Progenitor cell of endocrine pancreas (in vitro differentiated cells): ENCODE measurements around the gene CETN1. TPM values are rescaled to one million over a fixed set of nuclear protein-coding genes. Genes with fewer than 3 reads are reported as not detected.
A peak's percentile ranks its signal among the peaks of the same experiment; 100 is the strongest.

Experiments used
- DNase-seq: peaks from one replicate; pipeline ENCODE4 v3.0.0; 2021; ENCODE audit warnings: low spot score; ENCODE audit not compliant: unreplicated experiment
- H3K27ac Mint-ChIP-seq: 2 replicates; pipeline ENCODE4 v1.8.0; 2021; ENCODE audit warnings: mild to moderate bottlenecking, moderate library complexity, mixed read lengths
- H3K27me3 Mint-ChIP-seq: 2 replicates; pipeline ENCODE4 v1.8.0; 2021; ENCODE audit warnings: mixed read lengths
- H3K36me3 Mint-ChIP-seq: 2 replicates; pipeline ENCODE4 v1.8.0; 2022; ENCODE audit warnings: mixed read lengths; ENCODE audit not compliant: insufficient read depth
- H3K4me1 Mint-ChIP-seq: 2 replicates; pipeline ENCODE4 v1.8.0; 2021; ENCODE audit warnings: low read depth, mixed read lengths
- H3K4me3 Mint-ChIP-seq: 2 replicates; pipeline ENCODE4 v1.8.0; 2021; ENCODE audit warnings: low read depth, mild to moderate bottlenecking, moderate library complexity, mixed read lengths
- H3K9me3 Mint-ChIP-seq: 2 replicates; pipeline ENCODE4 v1.8.0; 2021; ENCODE audit warnings: low read depth, mixed read lengths
- CTCF ChIP-seq: fragments of 200-600 bp; sonication (generic); IDR thresholded peaks from one replicate; pipeline ENCODE4 v1.5.0; 2021; ENCODE audit warnings: antibody characterized with exemption, mild to moderate bottlenecking; ENCODE audit not compliant: unreplicated experiment
- total RNA-seq: library from RNA; stranded (reverse); gene quantifications from 2 replicates; pipeline ENCODE4 v1.2.1, GENCODE V29; 2021

The CETN1 gene
- total RNA-seq, 1 donor from 2014 or later = not detected

GRCh38 chr18:615773-616172, 35.6 kb downstream of the CETN1 start:
- no peak overlapping the region for H3K27ac Mint-ChIP-seq
- no peak overlapping the region for H3K4me3 Mint-ChIP-seq
- no peak for DNase-seq
- H3K9me3 Mint-ChIP-seq = no peaks in the 10 kb centered on the region
- H3K36me3 Mint-ChIP-seq = no peaks in the 10 kb centered on the region
- no peaks in the 10 kb centered on the region for H3K4me1 Mint-ChIP-seq
- no peak for TF ChIP-seq CTCF
- H3K27me3 Mint-ChIP-seq = peaks cover 3% of the 10 kb centered on the region

GRCh38 chr18:616380-616995, 36.3 kb downstream of the CETN1 start:
- DNase-seq = no peak
- Mint-ChIP-seq H3K4me3 (no peak overlapping the region), H3K27ac (no peak overlapping the region), H3K9me3 (no peaks in the 10 kb centered on the region), H3K4me1 (no peaks in the 10 kb centered on the region), H3K36me3 (no peaks in the 10 kb centered on the region), H3K27me3 (peaks cover 3% of the 10 kb centered on the region)
- TF ChIP-seq CTCF = peak; percentile 83

GRCh38 chr18:617970-618504, 37.9 kb downstream of the CETN1 start:
- no peaks in the 10 kb centered on the region for H3K9me3 Mint-ChIP-seq
- no peak for TF ChIP-seq CTCF
- no peaks in the 10 kb centered on the region for H3K36me3 Mint-ChIP-seq
- H3K4me3 Mint-ChIP-seq = no peak overlapping the region
- no peaks in the 10 kb centered on the region for H3K4me1 Mint-ChIP-seq
- H3K27me3 Mint-ChIP-seq = peaks cover 3% of the 10 kb centered on the region
- no peak for DNase-seq
- H3K27ac Mint-ChIP-seq = no peak overlapping the region

GRCh38 chr18:618618-619017, 38.4 kb downstream of the CETN1 start:
- peaks cover 3% of the 10 kb centered on the region for H3K27me3 Mint-ChIP-seq

More at GRCh38 chr18:618618-619017, 38.4 kb downstream of the CETN1 start:
- Mint-ChIP-seq H3K36me3 (no peaks in the 10 kb centered on the region), H3K27ac (no peak overlapping the region), H3K4me3 (no peak overlapping the region), H3K9me3 (no peaks in the 10 kb centered on the region), H3K4me1 (no peaks in the 10 kb centered on the region)
- DNase-seq = no peak
- TF ChIP-seq CTCF = no peak
